DMS79 treated with DMSO at 0.1 percent for 48 hours (cell line): ENCODE results near the gene FNDC8.
"Not testable (repeated sequence)": the region's sequence is repeated elsewhere in the genome, so short reads cannot be mapped to it uniquely, and the experiment has no call there.

Experiments used
- DNase-seq: peaks from one replicate; lab custom pipeline; 2025; lab: John Stamatoyannopoulos, UW

The FNDC8 gene

DNA sequence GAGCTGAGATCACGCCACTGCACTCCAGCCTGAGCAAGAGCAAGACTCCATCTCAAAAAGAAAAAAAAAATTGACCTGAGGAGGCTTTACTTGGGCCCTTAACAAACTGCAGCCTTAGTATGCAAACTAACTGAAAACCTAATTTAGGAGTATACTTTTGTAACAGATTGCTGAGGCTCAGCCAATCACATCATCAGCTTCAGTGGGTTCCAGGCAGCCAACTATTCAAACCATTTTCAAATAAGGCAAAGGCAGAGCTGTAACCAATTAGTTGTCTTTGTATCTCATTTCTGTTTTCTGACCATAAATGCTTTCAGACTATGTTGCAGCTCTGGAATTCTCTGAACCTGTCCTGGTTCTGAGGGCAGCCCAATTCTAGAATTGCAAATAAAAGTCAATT is 25.7 kb upstream of the FNDC8 start:
- no peak for DNase-seq

- no peak for DNase-seq
These were observed 23.6 kb upstream of the FNDC8 start for GRCh38 chr17:35097776-35098175.

DNA sequence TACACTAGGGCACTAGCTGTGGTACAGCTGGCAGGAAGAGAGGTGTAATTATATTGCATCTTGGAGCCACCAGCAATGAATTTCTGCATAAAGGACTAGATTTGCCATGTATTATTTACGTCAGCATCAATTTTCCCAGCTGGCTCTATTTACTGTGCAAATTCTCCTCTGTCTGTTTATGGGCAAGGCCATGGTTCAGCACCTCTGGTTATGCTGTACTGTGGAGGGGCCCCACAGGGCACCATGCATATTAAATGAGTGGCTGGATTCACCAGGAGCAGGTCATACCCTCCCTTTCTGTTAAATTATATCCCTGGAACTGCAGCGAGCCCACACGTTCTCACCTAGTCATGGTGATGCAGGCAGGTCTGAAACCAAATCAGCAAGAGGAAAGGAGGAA is 21.5 kb upstream of the FNDC8 start:
- no peak for DNase-seq

- DNase-seq: no peak
These were observed 20.4 kb upstream of the FNDC8 start for GRCh38 chr17:35101036-35101435.

GRCh38 chr17:35101725-35102124 is 19.7 kb upstream of the FNDC8 start:
- DNase-seq: no peak

DNA sequence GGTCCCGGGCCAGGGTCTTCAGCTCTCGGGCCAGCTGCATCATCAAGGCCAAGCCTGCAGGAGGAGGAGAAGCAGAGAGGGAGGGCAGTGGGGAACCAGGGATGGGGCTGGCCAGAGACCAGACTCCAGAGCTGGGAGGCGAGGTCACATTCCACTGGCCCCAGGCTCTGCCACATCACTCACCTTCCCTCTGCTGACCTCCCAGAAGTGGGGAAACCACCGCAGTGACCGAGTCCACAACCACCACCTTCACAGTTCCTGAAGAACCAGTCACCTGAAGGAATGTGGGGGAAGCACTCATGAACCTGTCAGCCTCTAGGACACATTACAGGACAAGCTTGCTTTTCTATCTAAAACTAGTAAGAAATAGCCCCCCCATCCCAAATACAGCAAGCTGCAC is 18.1 kb upstream of the FNDC8 start:
- DNase-seq: no peak

DNA sequence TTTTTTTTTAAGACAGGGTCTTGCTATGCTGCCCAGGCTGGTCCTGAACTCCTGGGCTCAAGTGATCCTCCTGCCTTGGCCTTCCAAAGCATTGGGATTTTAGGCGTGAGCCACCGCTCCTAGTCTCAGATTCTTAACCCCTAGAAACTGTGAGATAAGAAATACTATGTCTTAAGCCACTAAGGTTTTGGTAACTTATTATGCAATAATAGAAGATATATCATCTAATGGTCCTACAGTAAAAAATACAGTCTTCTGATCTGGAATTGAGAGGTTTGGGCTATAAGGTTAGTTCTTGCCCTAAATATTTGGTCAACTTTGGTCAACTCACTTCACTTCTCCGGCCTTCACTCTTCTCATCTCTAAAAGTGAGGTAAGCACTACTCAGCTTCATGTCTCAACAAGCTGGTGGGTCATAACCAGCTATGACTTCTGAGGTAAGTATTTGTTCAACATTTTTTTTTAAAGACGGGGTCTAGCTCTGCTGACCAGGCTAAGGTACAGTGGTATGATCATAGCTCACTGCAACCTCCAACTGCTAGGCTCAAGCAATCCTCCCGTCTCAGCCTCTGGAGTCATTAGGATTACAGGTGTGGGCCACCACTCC is 16.5 kb upstream of the FNDC8 start:
- no peak for DNase-seq

- not testable (repeated sequence) for DNase-seq
These were observed 10.6 kb upstream of the FNDC8 start for GRCh38 chr17:35110791-35111190.

GRCh38 chr17:35116845-35117244 is 4.6 kb upstream of the FNDC8 start:
- DNase-seq: no peak

DNA sequence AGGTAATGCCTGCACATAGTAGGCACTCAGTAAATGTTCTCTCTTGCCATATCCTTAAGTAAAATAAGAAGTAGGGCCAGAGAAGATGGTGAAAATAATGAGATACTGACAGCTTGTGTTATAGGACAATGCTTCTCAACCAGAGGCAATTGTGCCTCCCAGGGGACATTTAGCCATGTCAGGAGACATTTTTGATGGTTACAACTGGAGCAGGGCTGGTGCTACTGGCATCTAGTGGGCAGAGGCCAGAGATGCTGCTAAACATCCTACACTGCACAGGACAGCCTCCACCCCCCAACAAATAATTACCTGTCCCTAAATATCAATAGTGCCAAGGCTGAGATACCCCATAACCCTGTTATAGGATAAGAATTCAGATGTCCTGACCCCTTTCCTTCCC is 3.4 kb upstream of the FNDC8 start:
- no peak for DNase-seq

DNA sequence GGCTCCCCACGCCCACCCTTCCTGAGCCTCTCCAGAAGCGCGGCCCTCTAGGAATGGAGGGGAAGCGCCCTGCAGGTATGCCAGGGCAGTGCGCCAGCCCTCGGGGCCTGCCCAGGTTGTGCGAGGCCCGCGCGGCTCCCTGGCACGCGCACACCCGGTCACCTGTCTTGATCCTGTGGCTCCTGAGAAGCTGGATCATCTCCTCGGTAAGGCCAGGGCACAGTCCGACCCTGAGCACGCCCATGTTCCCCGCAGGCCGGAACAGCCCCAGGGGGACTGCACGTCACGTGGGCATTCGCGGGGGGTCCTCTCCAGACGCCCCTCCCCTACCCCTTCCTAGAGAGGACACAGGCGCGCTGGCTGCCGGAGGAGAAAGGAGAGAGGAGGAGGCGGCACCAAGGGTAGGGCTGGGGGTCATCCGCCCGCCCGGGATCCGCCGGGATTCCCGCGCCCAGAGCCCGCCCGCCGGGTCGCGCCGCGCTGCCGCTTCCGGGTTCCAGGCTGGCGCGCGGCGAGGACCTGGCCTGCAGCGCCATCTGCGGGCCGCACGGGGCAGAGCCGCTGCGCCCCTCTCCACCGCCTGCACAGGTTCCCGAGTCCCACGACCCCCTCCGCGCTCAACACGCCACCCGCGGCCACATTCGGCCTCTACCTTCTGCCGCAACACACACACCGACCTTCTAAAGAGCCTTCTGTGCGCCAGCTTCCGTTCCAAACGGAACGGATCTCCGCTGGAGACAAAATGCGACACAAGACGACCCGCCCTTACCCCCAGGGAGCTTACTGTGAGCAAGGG is 1.8 kb upstream of the FNDC8 start, which contains the start of gene RAD51D:
Gene RAD51D, minus strand, starts transcription at position 491 of the 796 bp plus-strand sequence. Its CDS starts 247 bp downstream, at position 244.
- DNase-seq: peak; percentile 77

DNA sequence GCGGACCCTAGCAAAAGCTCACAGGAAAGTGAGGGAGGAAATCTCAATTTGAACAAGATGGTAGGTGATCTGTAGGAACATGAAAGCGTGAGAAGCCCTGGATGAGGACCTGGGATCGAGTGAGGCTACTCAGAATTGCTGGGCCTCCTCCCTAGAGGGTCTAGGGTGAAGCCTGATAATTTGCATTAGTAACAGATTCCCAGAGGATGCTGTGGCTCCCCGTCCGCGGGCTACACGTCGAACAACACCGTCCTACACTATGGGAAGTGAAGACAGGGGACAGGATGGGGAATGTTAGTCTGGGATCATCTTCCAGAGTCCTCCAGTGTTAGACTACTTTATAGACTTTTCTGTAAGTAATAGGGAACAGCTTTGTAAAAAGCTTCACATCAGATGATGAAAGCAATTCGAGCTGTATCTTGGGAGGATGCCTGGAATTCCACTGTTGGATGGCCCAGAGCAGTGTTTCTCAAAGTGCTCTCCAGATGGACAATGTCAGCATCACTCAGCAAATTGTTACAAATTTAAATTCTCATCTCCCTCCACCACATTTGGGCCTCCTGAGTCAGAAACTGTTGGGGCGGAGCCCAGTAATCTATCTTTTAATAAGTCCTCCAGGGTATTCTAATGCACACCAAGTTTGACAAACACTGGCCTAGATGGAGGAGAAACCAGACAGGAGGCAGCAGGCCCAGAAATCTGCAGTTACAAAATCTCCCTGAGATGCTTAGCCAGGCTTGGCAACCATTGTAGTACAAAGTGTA is 6.5 kb downstream of the FNDC8 start:
- no peak for DNase-seq

DNA sequence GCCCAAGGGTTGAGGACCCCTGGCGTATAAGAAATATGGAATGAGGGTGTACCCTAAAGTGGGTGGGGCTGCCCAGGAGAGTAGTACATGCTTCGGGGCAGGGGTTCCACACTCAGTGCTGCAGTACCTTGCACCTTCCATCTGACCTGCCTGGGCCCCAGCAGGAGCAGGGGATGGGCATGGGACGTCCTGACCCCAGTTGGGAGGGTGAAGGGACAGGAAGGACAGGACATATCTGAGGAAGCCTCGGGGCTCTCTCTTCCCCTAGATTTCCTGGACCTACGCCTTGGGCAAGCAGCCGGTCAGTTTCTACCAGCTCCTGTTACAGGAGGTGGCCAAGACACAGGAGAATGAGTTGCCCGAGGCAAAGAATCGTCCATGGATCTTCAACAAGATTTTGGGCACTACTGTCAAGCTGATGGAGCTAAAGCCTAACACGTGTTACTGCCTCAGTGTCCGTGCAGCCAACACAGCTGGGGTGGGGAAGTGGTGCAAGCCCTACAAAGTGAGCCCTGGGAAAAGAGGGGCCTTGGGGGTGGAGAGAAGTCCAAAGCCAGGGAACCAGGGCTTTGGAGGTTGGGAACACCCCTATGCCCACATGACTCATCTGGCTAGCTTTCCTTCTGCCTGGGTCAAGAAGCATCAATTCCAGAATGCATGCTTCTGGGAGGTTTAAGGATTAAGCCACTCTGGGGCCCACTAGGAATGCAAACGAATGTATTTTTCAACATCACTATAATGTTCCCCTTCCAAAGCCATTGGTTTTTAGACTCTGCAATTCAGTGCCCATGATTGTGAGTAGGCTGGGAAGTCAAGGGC is 7.9 kb downstream of the FNDC8 start:
- no peak for DNase-seq

GRCh38 chr17:35129973-35130351 is 8.5 kb downstream of the FNDC8 start:
- DNase-seq: no peak

- no peak for DNase-seq
These were observed 9.0 kb downstream of the FNDC8 start for GRCh38 chr17:35130392-35130791.

DNA sequence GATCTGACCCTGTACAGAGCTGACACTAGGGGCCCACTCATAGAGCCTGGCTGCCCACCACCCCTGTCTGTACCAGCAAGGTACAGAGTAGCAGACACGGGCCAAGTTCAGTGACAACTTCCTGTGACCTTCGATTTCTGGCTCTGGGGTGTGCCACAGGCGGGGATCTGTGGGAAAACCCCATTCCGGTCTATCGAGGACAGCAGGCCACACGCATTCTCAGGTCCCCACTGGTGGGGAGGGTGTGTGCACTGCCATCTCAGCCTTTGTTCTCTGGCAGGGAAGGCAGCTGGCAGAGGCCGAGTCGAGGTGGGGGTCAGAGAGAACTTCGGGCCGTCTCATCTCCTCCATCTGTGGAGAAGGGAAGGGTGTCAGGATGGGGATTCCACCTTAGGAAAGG is 10.7 kb downstream of the FNDC8 start:
- DNase-seq: no peak

GRCh38 chr17:35132816-35133550 is 11.6 kb downstream of the FNDC8 start:
- DNase-seq: no peak

- no peak for DNase-seq
These were observed 13.9 kb downstream of the FNDC8 start for GRCh38 chr17:35135322-35135721.

DNA sequence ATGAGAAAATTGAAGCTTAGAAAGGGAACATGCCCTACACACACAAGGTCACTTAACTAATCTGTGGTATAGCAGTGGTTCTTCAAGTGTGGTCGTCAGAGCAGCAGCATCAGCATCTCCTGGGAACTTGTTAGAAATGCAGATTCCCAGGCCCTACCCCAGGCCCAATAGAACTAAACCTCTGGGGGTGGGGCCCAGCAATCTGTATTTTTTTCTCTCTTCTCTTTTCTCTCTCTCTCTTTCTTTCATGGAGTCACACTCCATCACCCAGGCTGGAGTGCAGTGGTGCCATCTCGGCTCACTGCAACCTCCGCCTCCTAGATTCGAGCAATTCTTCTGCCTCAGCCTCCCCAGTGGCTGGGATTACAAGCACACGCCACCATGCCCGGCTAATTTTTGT is 16.8 kb downstream of the FNDC8 start:
- no peak for DNase-seq

GRCh38 chr17:35141681-35142466 is 20.5 kb downstream of the FNDC8 start, which contains the start of gene NLE1:
Gene NLE1, minus strand, starts transcription at chr17:35142303. Its CDS starts 28 bp downstream, at chr17:35142275.
- peak; percentile 61 for DNase-seq

- DNase-seq: no peak
These were observed 21.0 kb downstream of the FNDC8 start for GRCh38 chr17:35142467-35142796.
